GM18870 (cell line): ENCODE data around the gene RAB11FIP4.
A peak's percentile ranks its signal among the peaks of the same experiment; 100 is the strongest.

Experiments
- ATAC-seq: cut with Tn5 transposase; IDR thresholded peaks from one replicate; pipeline ENCODE4 v1.9.1; 2021; ENCODE audit warnings: moderate library complexity; ENCODE audit not compliant: unreplicated experiment

The RAB11FIP4 gene

DNA sequence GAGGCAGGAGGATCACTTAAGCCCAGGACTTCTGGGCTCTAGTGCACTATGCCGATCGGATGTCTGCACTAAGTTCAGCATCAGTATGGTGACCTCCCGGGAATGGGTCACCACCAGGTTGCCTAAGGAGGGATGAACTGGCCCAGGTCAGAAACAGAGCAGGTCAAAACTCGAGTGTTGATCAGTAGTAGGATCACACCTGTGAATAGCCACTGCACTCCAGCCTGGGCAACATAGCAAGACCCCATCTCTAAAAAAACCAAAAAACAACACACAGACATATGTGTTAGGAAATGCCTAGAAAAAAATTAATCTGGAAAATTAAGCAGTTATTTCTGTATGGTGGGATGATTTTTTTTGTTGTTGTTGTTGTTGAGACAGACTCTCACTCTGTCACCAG is 127.0 kb downstream of the RAB11FIP4 start:
- no peak for ATAC-seq

- ATAC-seq, result no peak
Measured at GRCh38 chr17:31521632-31522283, 130.3 kb downstream of the RAB11FIP4 start.

DNA sequence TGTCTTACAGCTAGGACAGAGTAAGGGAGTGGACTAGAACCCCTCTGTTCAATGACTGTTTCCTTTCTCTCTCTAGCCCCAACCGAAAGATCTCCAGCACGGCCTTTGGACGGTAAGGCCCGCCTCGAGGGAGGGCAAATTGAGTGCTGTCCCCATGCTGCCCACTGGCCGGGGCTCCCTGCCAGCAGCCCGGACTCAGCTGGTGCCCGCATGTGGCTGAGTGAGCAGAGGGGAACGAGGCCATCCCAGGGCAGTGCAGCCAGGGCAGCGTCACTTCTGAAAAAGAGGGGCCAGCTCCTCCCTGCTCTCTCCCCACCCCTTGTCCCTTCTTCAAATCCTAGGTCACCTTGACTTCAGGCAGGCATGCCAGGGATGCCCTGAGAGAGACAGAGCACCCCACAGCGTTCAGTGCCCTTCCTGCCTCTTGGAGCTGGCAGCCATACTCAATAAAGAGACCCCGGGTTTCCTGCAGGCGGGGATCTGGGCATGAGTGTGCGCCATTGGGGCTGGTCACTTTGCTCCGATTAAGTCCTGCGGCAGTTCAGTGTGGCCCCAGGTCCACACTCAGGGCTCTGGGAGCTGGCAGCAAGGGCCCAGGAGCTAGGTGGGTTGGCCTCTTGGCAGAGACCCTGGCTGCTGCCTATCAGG is 130.9 kb downstream of the RAB11FIP4 start:
- no peak for ATAC-seq

DNA sequence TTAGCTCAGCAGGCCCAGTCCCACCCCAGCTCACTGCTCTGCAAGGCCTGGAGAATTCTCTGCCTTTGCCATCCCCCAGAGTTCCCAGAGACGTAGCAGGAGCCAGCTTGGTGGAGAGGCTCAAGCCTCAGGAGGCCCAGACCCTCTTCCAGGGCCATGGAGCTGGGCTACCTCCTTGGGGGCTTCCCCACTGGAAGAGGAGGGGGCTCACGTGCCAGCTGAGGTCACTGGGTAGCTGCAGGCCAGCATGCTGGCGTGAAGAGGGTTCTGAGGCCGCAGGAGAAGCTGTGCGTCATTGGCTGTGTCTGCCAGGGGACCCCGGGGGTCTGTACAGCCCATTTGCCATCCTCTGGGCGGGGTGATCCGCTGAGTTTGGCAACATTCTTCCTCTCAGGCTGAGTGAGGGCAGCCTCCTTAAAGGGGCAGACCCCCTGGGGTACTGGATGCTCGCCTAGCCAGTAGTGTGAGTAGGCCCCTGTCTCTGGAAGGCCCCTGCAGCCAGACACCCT is 131.6 kb downstream of the RAB11FIP4 start:
- ATAC-seq, result no peak

DNA sequence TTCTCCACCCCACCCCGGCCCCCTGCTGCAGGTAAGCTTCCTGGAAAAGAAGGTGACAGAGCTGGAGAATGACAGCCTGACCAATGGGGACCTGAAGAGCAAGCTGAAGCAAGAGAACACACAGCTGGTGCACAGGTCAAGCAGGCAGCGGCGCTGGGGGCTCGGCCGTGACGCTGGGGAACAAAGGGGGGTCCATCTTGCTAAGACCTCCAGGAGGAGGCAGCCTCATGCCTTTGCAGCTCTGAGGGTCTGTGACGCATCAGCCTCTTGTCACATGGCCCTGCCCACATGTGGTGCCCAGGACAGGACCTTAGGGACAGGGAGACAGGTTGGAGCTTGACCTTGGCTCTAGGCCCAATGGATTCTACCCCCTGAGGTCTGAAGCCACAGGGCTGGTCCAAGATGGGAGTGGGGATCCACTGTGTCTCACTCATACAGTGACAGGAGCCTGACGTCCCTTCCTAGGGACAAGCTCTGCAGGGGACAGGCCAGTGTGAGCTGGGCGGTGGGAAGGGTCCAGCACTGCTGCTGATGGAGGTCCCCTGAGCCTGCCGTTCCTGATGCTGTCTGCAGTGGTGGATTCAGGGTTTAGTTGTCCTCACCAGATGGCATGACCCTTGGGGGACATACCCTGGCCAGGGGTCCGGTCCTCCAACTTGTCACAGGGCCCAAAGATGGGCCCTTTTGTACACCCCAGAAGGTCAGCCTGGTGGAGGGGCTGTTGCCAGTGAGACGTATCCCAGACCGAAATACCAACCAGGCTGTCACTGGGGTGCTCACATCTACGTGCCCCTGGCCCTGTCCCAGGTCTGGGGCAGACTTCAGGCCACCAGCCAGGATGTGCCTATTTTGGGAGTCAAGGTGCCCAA is 132.6 kb downstream of the RAB11FIP4 start:
- no peak for ATAC-seq

GRCh38 chr17:31524926-31525800 is 133.7 kb downstream of the RAB11FIP4 start:
- no peak for ATAC-seq

DNA sequence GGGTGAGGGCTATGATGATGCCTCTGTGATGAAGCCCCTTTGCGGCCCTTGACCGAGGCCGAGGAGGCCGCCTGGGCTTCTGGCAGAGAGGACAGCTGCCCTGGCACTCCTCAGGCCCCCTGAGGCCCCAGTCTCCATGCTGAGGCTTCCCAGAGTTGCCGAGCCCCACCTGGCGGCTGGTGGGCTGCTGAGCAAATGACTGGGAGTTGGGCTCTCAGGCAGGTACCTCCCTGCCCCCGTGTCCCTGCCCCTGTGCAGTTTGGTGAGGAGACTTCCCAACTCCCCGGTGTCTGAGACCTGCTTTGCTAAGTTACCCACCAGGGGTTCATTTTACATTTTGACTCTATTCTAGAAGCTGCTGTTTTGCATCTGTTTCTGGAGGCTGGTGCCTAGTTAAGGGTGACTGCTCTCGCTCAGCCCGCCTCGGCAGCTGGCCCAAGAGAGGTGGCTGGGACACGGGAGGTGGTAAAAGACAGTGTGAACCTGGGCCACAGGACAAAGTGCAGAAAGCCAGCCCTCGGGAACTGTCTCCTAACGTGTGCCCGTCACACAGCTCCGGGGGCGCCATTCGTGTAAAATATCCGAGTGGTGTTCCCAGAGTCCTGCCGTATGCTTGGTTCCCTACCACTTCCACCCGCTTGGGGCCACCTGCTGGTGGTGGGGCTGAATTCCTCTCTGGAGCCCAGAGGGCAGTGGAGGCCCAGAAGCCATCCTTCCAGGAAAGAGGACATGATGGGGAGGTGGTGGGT is 134.5 kb downstream of the RAB11FIP4 start:
- no peak for ATAC-seq

DNA sequence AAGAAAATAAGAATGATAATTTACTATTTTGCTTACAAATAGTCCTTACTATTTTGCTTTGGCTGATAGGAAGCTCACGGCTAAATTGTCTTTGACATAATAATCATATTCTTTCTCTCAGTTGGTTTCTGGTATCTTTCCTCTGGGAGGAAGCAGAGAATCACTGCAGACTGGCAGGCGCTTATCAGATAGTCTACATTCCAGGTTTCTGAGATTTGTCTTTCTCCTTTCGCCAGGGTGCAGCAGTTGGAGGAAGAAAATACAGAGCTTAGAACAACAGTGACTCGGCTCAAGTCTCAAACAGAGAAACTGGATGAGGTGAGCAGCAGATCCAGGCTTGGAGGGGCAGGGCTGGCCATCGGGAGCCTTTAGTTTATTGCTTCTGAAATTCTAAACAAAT is 136.1 kb downstream of the RAB11FIP4 start:
- no peak for ATAC-seq

DNA sequence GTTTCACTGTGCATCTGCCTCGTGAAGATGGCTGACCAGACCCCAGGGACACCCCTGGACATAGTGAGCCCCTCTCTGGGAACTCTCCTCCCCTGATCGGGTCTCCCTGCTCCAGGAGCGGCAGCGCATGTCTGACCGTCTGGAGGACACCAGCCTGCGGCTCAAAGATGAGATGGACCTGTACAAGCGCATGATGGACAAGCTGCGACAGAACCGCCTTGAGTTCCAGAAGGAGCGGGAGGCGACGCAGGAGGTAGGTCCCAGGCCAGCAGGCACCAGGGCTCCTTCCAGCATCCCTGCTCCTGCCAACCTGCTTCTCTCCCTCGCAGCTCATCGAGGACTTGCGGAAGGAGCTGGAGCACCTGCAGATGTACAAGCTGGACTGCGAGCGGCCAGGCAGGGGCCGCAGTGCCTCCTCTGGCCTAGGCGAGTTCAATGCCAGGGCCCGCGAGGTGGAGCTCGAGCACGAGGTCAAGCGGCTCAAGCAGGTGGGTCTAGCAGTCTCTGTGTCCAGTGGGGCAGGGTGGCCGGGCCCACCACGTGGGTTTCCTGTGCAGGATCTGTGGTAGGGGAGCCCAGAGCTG is 136.9 kb downstream of the RAB11FIP4 start:
- ATAC-seq, result no peak

DNA sequence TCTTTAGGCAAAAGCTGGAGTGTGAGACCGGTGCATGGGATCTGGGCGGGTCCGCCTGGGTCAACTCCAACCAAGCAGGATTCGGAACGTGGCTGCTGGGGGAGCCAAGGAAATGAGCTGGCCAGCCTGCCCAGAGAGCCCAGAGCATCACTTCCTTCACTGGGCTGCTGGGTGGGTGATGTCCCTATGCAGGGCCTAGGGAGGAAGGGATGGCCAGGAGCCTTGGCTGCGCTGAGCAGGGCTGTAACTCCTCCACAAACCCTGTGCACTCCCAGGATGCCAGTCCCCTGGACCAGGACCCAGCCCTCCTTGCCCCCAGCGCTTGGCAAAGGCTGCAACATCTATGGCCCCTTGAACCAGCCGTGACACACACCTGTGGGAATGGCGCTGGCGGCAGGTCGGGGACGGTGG is 138.4 kb downstream of the RAB11FIP4 start:
- ATAC-seq, result no peak

GRCh38 chr17:31530391-31530985 is 139.0 kb downstream of the RAB11FIP4 start:
- ATAC-seq, result no peak

- ATAC-seq, result no peak
Measured at GRCh38 chr17:31531336-31531980, 140.0 kb downstream of the RAB11FIP4 start.

- ATAC-seq, result no peak
Measured at GRCh38 chr17:31532081-31532480, 140.6 kb downstream of the RAB11FIP4 start.

DNA sequence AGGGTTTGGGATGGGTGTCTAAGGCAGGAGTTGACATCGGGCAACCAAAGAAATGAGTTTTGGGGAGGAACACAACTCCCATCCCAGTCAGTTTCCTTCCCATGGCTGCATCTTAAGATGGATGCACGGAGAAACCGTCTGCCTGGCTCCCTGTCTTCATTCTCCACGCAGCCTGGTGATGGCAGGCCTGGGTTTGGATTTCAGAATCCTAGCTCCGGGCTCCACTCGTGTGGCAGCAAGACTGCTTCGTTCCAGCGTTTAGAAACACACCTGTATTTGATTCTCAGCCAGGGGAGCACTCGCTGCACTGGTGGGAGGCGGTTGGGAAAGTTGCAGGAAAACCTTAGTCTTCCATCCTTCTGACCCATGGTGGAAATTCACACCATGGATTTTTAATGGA is 141.1 kb downstream of the RAB11FIP4 start:
- ATAC-seq, result no peak

DNA sequence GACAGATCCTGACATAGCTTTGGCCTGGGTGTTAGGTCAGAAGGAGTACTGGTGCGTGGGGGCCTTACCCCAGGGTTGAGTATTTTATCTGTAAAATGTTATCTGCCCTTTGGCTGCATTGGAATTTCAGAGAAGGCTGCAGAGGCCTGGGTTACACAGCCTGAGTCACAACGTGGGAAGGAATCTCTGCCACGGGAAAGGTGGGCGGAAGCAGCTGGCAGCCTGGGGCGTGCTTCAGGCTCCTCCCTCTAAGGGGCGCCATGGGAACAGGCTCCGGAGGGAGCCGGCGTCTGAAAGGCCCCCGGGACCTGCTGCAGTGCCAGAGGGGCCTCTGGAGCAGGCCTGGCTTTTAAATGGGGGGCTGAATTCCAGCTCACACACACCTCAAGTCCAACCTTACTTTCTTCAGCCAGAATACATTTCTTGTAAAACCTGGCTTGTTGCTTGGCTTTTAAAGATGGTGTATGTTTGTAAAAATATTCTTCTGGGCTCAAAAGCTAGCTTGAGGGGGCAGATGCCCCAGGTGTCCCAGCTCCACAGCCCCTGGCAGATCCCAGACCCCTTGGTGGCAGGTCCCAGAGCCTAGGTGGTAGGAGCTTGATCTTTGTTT is 142.2 kb downstream of the RAB11FIP4 start:
- no peak for ATAC-seq

- no peak for ATAC-seq
Measured at GRCh38 chr17:31534223-31534888, 142.9 kb downstream of the RAB11FIP4 start.

DNA sequence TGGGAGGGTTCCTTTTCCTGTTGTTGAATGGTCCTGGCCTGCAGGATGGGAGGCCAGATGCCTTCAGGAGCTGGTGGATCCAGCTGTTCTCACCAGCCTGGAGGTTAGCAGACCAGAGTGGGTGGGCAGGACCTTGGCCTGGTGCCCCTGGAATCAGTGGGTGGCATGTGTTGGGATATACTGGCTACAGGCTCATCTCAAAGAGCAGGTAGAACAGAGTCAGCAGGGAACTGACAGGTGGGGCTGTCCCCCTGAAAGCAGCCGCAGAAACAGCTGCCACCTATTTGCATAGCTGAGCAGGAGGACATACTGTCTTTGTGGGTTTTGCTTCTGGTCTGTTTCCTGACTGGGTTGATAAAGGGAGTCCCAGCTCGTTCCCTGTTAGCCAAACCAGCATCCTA is 144.1 kb downstream of the RAB11FIP4 start:
- ATAC-seq, result peak; percentile 73

- ATAC-seq, result no peak
Measured at GRCh38 chr17:31536451-31536850, 145.0 kb downstream of the RAB11FIP4 start.
